ENCODE data around the gene TIPARP.

- TF ChIP-seq POLR2A (IDR thresholded peaks at IDR 0.05) (no peak), EP300 (IDR thresholded peaks at IDR 0.05) (no peak)
- TF ChIP-seq, protein P1, sequence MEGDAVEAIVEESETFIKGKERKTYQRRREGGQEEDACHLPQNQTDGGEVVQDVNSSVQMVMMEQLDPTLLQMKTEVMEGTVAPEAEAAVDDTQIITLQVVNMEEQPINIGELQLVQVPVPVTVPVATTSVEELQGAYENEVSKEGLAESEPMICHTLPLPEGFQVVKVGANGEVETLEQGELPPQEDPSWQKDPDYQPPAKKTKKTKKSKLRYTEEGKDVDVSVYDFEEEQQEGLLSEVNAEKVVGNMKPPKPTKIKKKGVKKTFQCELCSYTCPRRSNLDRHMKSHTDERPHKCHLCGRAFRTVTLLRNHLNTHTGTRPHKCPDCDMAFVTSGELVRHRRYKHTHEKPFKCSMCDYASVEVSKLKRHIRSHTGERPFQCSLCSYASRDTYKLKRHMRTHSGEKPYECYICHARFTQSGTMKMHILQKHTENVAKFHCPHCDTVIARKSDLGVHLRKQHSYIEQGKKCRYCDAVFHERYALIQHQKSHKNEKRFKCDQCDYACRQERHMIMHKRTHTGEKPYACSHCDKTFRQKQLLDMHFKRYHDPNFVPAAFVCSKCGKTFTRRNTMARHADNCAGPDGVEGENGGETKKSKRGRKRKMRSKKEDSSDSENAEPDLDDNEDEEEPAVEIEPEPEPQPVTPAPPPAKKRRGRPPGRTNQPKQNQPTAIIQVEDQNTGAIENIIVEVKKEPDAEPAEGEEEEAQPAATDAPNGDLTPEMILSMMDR (IDR thresholded peaks at IDR 0.05), result no peak
These were observed 32.8 kb upstream of the TIPARP start for GRCh38 chr3:156641618-156641975.
